NCI-H146 treated with DMSO at 0.1 percent for 48 hours (cell line): ENCODE measurements around the gene TOX2.

Source experiments
- DNase-seq: peaks from one replicate; lab custom pipeline; 2025; ENCODE audit not compliant: unreplicated experiment; lab: John Stamatoyannopoulos, UW

TOX2 gene

GRCh38 chr20:44117296-44118184 lies 202.9 kb downstream of the TOX2 start:
- no peak for DNase-seq

GRCh38 chr20:44118185-44119033 lies 203.8 kb downstream of the TOX2 start:
- DNase-seq = no peak
